Activated CD4-positive, alpha-beta T cell treated with anti-CD3 and anti-CD28 coated beads, Interleukin-10, Interleukin-2, amounts not matched to agents 100 ng/mL and 50 ng/mL, durations not matched to agents 16 hours and 8 hours (primary cell): ENCODE results near the gene SNAPIN.
A peak's percentile ranks its signal among the peaks of the same experiment; 100 is the strongest.
"Not testable (repeated sequence)": the region's sequence is repeated elsewhere in the genome, so short reads cannot be mapped to it uniquely, and the experiment has no call there.

ENCODE experiments used
- DNase-seq: peaks from one replicate; pipeline ENCODE4 v3.0.0-alpha.2; 2020

Gene SNAPIN

DNA sequence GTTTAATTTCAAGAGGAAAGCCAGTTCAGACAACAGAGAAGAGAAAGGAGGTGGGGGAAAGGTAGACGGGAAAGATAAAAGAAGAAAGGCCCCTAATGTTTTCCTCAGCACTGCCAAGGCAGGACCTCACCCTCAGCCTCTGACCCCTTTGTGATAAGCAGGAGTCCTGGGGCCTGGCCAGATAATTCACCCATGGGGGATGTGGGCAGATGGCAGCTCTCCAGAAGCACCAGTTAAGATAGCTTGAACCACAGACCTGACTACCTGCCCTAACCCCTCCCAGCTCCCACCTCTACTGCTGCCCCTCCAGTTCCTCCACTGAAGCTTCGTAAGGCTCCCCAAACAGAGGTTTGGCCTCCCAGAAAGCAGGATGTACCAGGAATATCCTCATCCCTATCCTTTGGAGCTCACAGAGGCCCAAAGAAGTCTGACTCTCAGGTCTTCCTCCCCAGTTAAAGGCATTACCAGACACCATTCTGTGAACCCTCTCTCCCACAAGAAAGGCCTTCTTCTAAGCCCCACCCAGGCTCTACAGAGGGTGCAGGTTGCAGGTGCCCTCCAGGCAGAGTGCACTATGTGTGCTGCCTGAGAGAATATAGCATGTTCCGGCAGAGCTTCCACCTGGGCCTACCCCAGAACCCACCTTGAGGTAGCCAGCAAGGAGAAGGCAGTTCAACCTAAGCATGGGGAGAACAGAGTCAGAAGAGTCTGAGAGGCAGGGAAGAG is 9.2 kb upstream of the SNAPIN start:
- no peak for DNase-seq

- DNase-seq: no peak
Observed at GRCh38 chr1:153649863-153650235, 8.7 kb upstream of the SNAPIN start.

DNA sequence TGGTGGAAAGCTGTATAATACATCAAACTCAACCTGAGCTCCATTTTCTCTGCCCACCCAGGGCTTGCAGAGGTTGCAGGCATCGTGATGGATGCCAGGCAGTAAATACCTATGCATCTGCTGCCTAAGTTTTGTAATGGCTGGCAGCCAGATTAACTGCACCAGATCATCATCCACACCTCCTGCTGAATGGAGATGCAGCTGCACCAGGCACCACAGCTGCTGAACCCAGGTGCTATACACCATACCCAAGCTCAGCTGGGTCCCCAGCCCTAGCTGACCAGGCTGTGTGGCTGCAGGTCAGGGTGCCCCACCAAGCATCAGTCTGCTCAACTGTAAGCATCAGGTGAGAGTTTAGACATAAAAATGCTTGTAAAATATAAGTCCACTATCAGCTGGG is 6.7 kb upstream of the SNAPIN start:
- no peak for DNase-seq

GRCh38 chr1:153652805-153653500 is 5.5 kb upstream of the SNAPIN start:
- DNase-seq: no peak

GRCh38 chr1:153655333-153655732 is 3.2 kb upstream of the SNAPIN start:
- no peak for DNase-seq

DNA sequence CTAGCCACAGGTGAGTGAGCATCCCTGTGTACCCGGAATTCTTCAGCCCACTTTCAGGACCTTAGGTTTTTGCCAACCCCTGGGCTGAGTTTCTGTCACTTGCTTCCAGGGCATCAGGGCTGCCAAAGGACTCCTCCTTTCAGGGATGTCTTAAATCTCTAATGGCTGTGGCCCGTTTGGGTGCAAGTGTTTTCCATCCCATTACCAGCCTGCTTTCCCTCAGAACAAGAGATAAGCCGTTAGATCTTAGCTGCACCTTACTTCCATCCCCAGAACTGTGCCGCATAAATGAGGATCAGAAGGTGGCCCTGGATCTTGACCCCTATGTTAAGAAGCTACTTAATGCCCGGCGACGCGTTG is 652 bp downstream of the SNAPIN start:
- no peak for DNase-seq

DNA sequence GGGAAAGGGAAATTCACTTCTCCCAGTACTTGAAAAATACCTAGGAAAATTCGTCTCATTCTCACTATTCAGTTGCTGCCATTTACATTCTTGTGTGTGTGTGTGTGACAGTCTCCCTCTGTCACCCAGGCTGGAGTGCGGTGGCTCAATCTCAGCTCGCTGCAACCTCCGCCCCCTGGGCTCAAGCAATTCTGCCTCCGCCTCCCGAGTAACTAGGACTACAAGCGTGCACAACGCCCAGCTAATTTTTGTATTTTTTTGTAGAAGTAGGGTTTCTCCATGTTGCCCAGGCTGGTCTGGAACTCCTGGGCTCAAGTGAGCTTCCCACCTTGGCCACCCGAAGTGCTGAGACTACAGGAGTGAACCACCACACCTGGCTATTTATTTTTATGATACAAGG is 1.2 kb downstream of the SNAPIN start:
- no peak for DNase-seq

GRCh38 chr1:153661111-153661708 is 2.7 kb downstream of the SNAPIN start:
- no peak for DNase-seq

DNA sequence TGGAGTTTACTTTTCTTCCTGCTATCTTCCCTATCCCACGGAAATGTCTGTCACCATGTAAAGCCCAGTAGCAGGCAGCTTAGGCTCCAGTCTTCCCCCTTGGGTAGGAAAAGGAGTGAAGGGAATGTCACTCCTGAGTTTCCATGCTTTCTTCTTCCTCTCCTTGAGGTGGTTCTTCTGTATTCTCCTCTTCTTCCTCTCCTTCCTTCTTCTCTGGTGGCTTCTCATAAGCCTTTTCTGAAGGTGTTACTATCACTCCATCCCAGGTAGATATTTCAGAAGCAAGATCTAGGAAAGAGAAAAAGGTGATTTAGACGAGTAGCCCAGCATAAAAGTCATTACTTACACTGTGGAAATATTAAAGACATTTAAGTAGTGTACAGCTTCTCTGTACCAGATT is 3.8 kb downstream of the SNAPIN start:
- DNase-seq: no peak

- DNase-seq: no peak
Observed at GRCh38 chr1:153663211-153663610, 4.7 kb downstream of the SNAPIN start.

DNA sequence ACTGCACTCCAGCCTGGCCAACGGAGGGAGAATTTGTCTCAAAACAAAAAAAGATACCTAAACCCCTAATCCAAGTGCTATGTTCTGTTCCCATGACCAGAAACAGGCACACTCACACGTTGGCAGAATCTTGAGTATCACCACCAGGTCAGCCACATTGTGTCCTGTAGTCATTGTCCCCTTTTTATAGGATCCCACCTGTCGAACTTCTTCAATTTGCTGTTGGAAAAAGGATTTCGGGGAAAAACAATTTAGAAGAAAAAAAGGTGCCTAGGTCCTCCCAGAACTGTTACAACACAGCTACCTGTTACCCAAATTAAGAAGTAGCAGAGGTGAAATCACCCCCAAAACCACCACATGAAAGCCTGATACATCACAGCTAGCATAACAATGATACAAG is 8.9 kb downstream of the SNAPIN start:
- no peak for DNase-seq

- not testable (repeated sequence) for DNase-seq
Observed at GRCh38 chr1:153668672-153669071, 10.2 kb downstream of the SNAPIN start.

DNA sequence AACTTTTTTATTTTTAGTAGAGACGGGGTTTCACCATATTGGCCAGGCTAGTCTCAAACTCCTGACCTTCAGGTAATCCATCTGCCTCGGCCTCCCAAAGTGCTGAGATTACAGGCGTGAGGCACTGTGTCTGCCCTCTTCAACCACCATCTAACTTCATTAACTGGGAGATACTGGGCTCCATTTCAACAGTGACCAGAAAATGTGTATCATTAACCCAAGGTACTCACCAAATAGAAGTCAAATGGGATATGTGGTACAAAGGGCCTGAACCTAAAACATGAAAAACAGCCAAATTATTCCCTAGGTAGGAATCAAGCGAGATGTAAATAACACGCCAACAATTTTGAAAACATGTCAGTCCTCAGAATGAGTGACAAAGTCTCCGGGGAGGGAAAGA is 11.1 kb downstream of the SNAPIN start:
- DNase-seq: no peak

GRCh38 chr1:153670257-153670858 is 11.9 kb downstream of the SNAPIN start:
- DNase-seq: no peak

GRCh38 chr1:153670859-153671627 is 12.5 kb downstream of the SNAPIN start, which contains the start of gene ILF2:
Gene ILF2 (minus strand): TSS chr1:153670993. CDS start chr1:153670922, 71 bp downstream.
- peak; percentile 99 for DNase-seq

DNA sequence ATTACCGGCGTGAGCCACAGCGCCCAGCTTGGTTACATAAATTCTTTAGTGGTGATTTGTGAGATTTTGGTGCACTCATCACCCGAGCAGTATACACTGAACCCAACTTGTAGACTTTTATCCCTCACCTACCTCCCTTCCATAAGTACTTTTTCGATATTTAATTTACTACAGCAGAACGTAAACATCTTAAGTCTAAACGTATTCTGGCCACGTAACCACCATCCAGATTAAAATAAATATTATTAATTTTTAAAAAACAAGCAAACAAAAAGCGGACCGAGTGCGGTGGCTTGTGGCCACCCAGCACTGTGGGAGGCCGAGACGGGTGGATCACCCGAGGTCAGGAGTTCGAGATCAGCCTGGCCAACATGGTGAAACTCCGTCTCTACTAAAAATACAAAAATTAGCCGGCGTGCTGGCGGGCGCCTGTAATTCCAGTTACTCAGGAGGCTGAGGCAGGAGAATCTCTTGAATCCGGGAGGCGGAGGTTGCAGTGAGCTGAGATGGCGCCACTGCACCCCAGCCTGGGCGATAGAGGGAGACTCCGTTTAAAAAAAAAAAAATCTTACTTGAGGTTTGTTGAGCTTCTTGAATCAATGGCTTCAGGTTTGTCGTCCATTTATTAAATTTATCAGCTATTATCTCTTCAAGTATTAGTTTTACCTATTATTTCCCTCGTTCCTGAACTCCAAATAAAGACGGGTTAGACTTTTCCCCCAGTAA is 13.3 kb downstream of the SNAPIN start:
- peak; percentile 70 for DNase-seq

- DNase-seq: no peak
Observed at GRCh38 chr1:153673511-153673910, 15.0 kb downstream of the SNAPIN start.

DNA sequence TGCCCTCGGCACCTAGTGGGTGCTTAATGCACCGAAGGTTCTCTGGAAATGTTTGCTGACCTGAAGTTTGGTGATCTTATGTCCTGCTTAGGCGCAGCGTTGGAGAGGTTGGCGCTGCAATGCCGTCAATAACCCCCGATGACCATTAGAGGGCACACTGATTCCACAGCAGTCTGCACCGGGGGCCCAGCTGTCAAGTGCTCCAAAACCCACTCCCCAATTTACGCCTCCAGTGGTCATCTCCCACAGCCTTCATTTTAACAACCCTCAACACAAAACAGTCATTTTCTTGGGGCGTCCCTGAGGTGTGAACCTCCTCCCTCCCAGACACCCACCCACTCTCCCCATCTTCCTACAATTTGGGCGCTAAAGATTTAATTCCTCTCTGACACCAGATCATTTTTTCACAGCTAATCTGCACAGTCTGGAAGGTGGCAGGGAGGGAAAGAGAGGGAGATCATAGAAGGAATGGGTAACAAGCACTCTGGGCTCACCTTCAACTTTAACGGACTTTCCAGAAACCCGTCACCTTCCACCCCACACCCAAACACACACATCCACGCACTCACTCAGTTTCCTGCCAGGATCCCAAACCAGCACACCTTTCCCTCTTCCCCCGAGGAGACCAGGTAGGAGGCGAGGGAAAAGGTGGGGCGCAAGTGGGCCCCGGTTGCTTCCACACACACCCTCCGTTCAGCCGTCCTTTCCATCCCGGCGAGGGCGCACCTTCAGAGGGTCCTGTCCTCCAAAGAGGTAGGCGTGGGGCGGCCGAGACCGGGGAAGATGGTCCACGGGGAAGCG is 19.4 kb downstream of the SNAPIN start:
- DNase-seq: peak; percentile 63

DNA sequence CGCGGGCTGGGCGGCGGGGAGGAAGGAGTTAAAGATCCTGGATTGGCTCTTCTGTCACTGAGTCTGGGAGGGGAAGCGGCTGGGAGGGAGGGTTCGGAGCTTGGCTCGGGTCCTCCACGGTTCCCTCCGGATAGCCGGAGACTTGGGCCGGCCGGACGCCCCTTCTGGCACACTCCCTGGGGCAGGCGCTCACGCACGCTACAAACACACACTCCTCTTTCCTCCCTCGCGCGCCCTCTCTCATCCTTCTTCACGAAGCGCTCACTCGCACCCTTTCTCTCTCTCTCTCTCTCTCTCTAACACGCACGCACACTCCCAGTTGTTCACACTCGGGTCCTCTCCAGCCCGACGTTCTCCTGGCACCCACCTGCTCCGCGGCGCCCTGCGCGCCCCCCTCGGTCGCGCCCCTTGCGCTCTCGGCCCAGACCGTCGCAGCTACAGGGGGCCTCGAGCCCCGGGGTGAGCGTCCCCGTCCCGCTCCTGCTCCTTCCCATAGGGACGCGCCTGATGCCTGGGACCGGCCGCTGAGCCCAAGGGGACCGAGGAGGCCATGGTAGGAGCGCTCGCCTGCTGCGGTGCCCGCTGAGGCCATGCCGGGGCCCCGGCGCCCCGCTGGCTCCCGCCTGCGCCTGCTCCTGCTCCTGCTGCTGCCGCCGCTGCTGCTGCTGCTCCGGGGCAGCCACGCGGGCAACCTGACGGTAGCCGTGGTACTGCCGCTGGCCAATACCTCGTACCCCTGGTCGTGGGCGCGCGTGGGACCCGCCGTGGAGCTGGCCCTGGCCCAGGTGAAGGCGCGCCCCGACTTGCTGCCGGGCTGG is 20.2 kb downstream of the SNAPIN start, which contains the start of gene NPR1:
TSS of gene NPR1 (plus strand) at position 170 of the 818 bp plus-strand sequence. CDS start at position 591, 421 bp downstream.
- peak; percentile 19 for DNase-seq
